ENCODE results near the gene CYP27A1. TPM values are rescaled to one million over a fixed set of nuclear protein-coding genes. Genes with fewer than 3 reads are reported as not detected.

Gene CYP27A1
- total RNA-seq, 1 experiment from 2014 or later: 20.9 TPM

- Mint-ChIP-seq H3K36me3 (ENCODE audit: insufficient read depth, unreplicated experiment) (peaks cover 8% of the 10 kb centered on the region), H3K27ac (ENCODE audit: unreplicated experiment) (no peak overlapping the region), H3K9me3 (ENCODE audit: unreplicated experiment) (no peaks in the 10 kb centered on the region), H3K4me1 (ENCODE audit: low read depth, unreplicated experiment) (no peaks in the 10 kb centered on the region), H3K27me3 (ENCODE audit: insufficient read depth, unreplicated experiment) (no peaks in the 10 kb centered on the region), H3K4me3 (ENCODE audit: unreplicated experiment) (no peak overlapping the region)
- intact Hi-C loops (cut with micrococcal nuclease; ENCODE audit: unreplicated experiment): no loop called here
- CTCF ChIA-PET: no interaction called here
- H3K9me3 ChIP-seq: no peaks in the 10 kb centered on the region
- H3K4me3 ChIP-seq (ENCODE audit: low read depth, low read length): no peak overlapping the region
- BruUV-seq (replicated peaks): no TSS peak
- no peaks in the 10 kb centered on the region for H3K27me3 ChIP-seq (replicated peaks; ENCODE audit: control insufficient read depth, insufficient read depth, low read length)
- H3K4me1 ChIP-seq: no peaks in the 10 kb centered on the region
- POLR2A ChIA-PET: no interaction called here
- no peak for DNase-seq
- no peaks in the 10 kb centered on the region for H3K36me3 ChIP-seq (ENCODE audit: control insufficient read depth, insufficient read depth, low read length)
- TF ChIP-seq CTCF (IDR thresholded peaks at IDR 0.05; ENCODE audit: insufficient read depth in 1 of 2, low read depth in 1 of 2, low read length in 1 of 2, severe bottlenecking in 1 of 2, unreplicated experiment in 1 of 2): no peak
Observed at GRCh38 chr2:218815244-218815637, 33.3 kb downstream of the CYP27A1 start.

GRCh38 chr2:218815649-218816048, 33.7 kb downstream of the CYP27A1 start:
- CTCF ChIA-PET: no interaction called here
- Histone ChIP-seq H3K9me3 (no peaks in the 10 kb centered on the region), H3K27me3 (replicated peaks; ENCODE audit: control insufficient read depth, insufficient read depth, low read length) (no peaks in the 10 kb centered on the region), H3K4me1 (no peaks in the 10 kb centered on the region), H3K36me3 (ENCODE audit: control insufficient read depth, insufficient read depth, low read length) (no peaks in the 10 kb centered on the region), H3K4me3 (ENCODE audit: low read depth, low read length) (no peak overlapping the region)
- Mint-ChIP-seq H3K9me3 (ENCODE audit: unreplicated experiment) (no peaks in the 10 kb centered on the region), H3K27ac (ENCODE audit: unreplicated experiment) (no peak overlapping the region), H3K4me3 (ENCODE audit: unreplicated experiment) (no peak overlapping the region), H3K36me3 (ENCODE audit: insufficient read depth, unreplicated experiment) (peaks cover 8% of the 10 kb centered on the region), H3K27me3 (ENCODE audit: insufficient read depth, unreplicated experiment) (no peaks in the 10 kb centered on the region), H3K4me1 (ENCODE audit: low read depth, unreplicated experiment) (no peaks in the 10 kb centered on the region)
- no TSS peak for BruUV-seq (replicated peaks)
- intact Hi-C loops (cut with micrococcal nuclease; ENCODE audit: unreplicated experiment): no loop called here
- POLR2A ChIA-PET: no interaction called here
- DNase-seq: no peak
- TF ChIP-seq CTCF (IDR thresholded peaks at IDR 0.05; ENCODE audit: insufficient read depth in 1 of 2, low read depth in 1 of 2, low read length in 1 of 2, severe bottlenecking in 1 of 2, unreplicated experiment in 1 of 2): no peak

- Mint-ChIP-seq H3K4me1 (ENCODE audit: low read depth, unreplicated experiment) (peaks cover 4% of the 10 kb centered on the region), H3K9me3 (ENCODE audit: unreplicated experiment) (no peaks in the 10 kb centered on the region), H3K27ac (ENCODE audit: unreplicated experiment) (no peak overlapping the region), H3K27me3 (ENCODE audit: insufficient read depth, unreplicated experiment) (no peaks in the 10 kb centered on the region), H3K4me3 (ENCODE audit: unreplicated experiment) (no peak overlapping the region), H3K36me3 (ENCODE audit: insufficient read depth, unreplicated experiment) (peaks cover 8% of the 10 kb centered on the region)
- no peaks in the 10 kb centered on the region for H3K36me3 ChIP-seq (ENCODE audit: control insufficient read depth, insufficient read depth, low read length)
- ChIA-PET CTCF (no interaction called here), POLR2A (no interaction called here)
- DNase-seq: no peak
- H3K4me1 ChIP-seq: no peaks in the 10 kb centered on the region
- no peak for TF ChIP-seq CTCF (IDR thresholded peaks at IDR 0.05; ENCODE audit: insufficient read depth in 1 of 2, low read depth in 1 of 2, low read length in 1 of 2, severe bottlenecking in 1 of 2, unreplicated experiment in 1 of 2)
- no peak overlapping the region for H3K4me3 ChIP-seq (ENCODE audit: low read depth, low read length)
- intact Hi-C loops (cut with micrococcal nuclease; ENCODE audit: unreplicated experiment): no loop called here
- H3K27me3 ChIP-seq (replicated peaks; ENCODE audit: control insufficient read depth, insufficient read depth, low read length): no peaks in the 10 kb centered on the region
- BruUV-seq (replicated peaks): no TSS peak
- no peaks in the 10 kb centered on the region for H3K9me3 ChIP-seq
Observed at GRCh38 chr2:218816561-218817011, 34.6 kb downstream of the CYP27A1 start.

Data from Caco-2 (cell line).